H1 (cell line): ENCODE results near the gene SGMS2. TPM values are rescaled to one million over a fixed set of nuclear protein-coding genes. Genes with fewer than 3 reads are reported as not detected.

ENCODE experiments used
- CTCF ChIA-PET: fragments of 300-600 bp; sonication (Branson Sonifier 250); formaldehyde crosslinking; loops from one replicate; lab custom pipeline; 2021; ENCODE audit not compliant: partially characterized antibody; lab: Charles Lee
- POLR2A ChIA-PET: fragments of 300-600 bp; sonication (Branson Sonifier 250); formaldehyde crosslinking; loops from one replicate; lab custom pipeline; 2021; ENCODE audit warnings: inconsistent platforms; ENCODE audit not compliant: partially characterized antibody; lab: Charles Lee
- DNase-seq, 2 experiments: peaks; one replicate each; pipeline versions ENCODE4 v3.0.0 to v3.0.0-alpha.2; 2010 to 2022; ENCODE audit warnings: low spot score in 2 of 2, low read depth in 1 of 2, mixed read lengths in 1 of 2
- FAIRE-seq: peaks from 2 replicates; lab custom pipeline; 2011; peaks lifted over from hg19 to GRCh38; lab: Jason Lieb, UNC
- H2AFZ ChIP-seq: 2 replicates; pipeline ENCODE4 v1.8.1; 2012; ENCODE audit warnings: low read length, inconsistent platforms
- H2AK5ac ChIP-seq: 2 replicates; pipeline ENCODE4 v1.6.1; 2013; ENCODE audit warnings: low read depth, low read length
- H2BK120ac ChIP-seq: replicated peaks from 2 replicates; pipeline ENCODE3; 2013; ENCODE audit warnings: low read depth, low read length, inconsistent platforms
- H2BK12ac ChIP-seq: 2 replicates; pipeline ENCODE4 v1.6.1; 2013; ENCODE audit warnings: low read depth, low read length
- H2BK15ac ChIP-seq: 2 replicates; pipeline ENCODE4 v1.6.1; 2013; ENCODE audit warnings: low read length
- H2BK20ac ChIP-seq: 2 replicates; pipeline ENCODE4 v1.6.1; 2013; ENCODE audit warnings: low read length
- H2BK5ac ChIP-seq: 2 replicates; pipeline ENCODE4 v1.6.1; 2013; ENCODE audit warnings: low read depth, low read length
- H3K14ac ChIP-seq: 2 replicates; pipeline ENCODE4 v1.6.1; 2013; ENCODE audit warnings: inconsistent platforms; ENCODE audit not compliant: insufficient read length
- H3K18ac ChIP-seq: 2 replicates; pipeline ENCODE4 v1.6.1; 2013; ENCODE audit warnings: low read length; ENCODE audit errors: extremely low read depth
- H3K23ac ChIP-seq: 2 replicates; pipeline ENCODE4 v1.6.1; 2013; ENCODE audit warnings: inconsistent platforms; ENCODE audit not compliant: insufficient read length
- H3K23me2 ChIP-seq: 2 replicates; pipeline ENCODE4 v1.6.1; 2013; ENCODE audit warnings: low read depth, low read length
- H3K27ac ChIP-seq: 2 replicates; pipeline ENCODE4 v1.6.1; 2011; ENCODE audit warnings: low read depth, low read length, inconsistent platforms
- H3K27me3 ChIP-seq, 4 experiments: replicated peaks in 1 of 4; 1 replicate in 1 of 4; 2 replicates in 3 of 4; pipeline versions ENCODE4 v1.6.1 to v1.8.1; 2011 to 2013; ENCODE audit warnings: low read length in 3 of 4, mild to moderate bottlenecking in 3 of 4, inconsistent platforms in 2 of 4, mixed read lengths in 2 of 4, moderate library complexity in 1 of 4; ENCODE audit not compliant: control insufficient read depth in 3 of 4, insufficient read depth in 3 of 4; ENCODE audit errors: extremely low read depth in 1 of 4
- H3K36me3 ChIP-seq, 4 experiments: 2 replicates each; pipeline versions ENCODE4 v1.6.1 to v1.8.1; 2011 to 2013; ENCODE audit warnings: mild to moderate bottlenecking in 4 of 4, low read length in 3 of 4, moderate library complexity in 2 of 4, control low read depth in 1 of 4, inconsistent platforms in 1 of 4; ENCODE audit not compliant: insufficient read depth in 4 of 4, control insufficient read depth in 2 of 4
- H3K4ac ChIP-seq: replicated peaks from 2 replicates; pipeline ENCODE3; 2013; ENCODE audit warnings: low read length, low read depth, mixed read lengths, inconsistent platforms; ENCODE audit not compliant: insufficient read length
- H3K4me1 ChIP-seq, 4 experiments: replicated peaks in 1 of 4; 1 replicate in 1 of 4; 2 replicates in 3 of 4; pipeline versions ENCODE4 v1.6.1 to v1.8.1; 2011 to 2013; ENCODE audit warnings: low read length in 3 of 4, inconsistent platforms in 2 of 4, mixed read lengths in 1 of 4; ENCODE audit not compliant: insufficient read depth in 4 of 4, control insufficient read depth in 3 of 4
- H3K4me2 ChIP-seq, 2 experiments: 2 replicates each; pipeline versions ENCODE4 v1.6.1 to v1.8.1; 2011 to 2013; ENCODE audit warnings: low read depth in 2 of 2, low read length in 2 of 2, control low read depth in 1 of 2, inconsistent platforms in 1 of 2, mild to moderate bottlenecking in 1 of 2; ENCODE audit not compliant: insufficient read depth in 1 of 2
- H3K4me3 ChIP-seq, 4 experiments: fragments of 200-600, 300-600 bp in 1 of 4; sonication (generic), shearing (Covaris generic), sonication (Bioruptor Twin) in 1 of 4; 2 replicates each; pipeline versions ENCODE4 v1.5.1 to v1.8.1; 2011 to 2016; ENCODE audit warnings: low read length in 4 of 4, low read depth in 3 of 4, control low read depth in 2 of 4, inconsistent platforms in 2 of 4, mild to moderate bottlenecking in 2 of 4, mixed read lengths in 1 of 4, moderate library complexity in 1 of 4; ENCODE audit not compliant: insufficient read depth in 2 of 4; ENCODE audit errors: extremely low read depth in 1 of 4
- H3K56ac ChIP-seq: replicated peaks from 2 replicates; pipeline ENCODE3; 2013; ENCODE audit warnings: low read depth, mild to moderate bottlenecking, mixed read lengths, low read length, inconsistent platforms; ENCODE audit not compliant: insufficient read length
- H3K79me1 ChIP-seq: 2 replicates; pipeline ENCODE4 v1.6.1; 2013; ENCODE audit warnings: low read depth, low read length, control low read depth
- H3K79me2 ChIP-seq, 2 experiments: 2 replicates each; pipeline versions ENCODE4 v1.6.1 to v1.8.1; 2012 to 2013; ENCODE audit warnings: low read length in 2 of 2, mild to moderate bottlenecking in 2 of 2, inconsistent platforms in 1 of 2; ENCODE audit not compliant: insufficient read depth in 2 of 2, control insufficient read depth in 1 of 2
- H3K9ac ChIP-seq, 4 experiments: replicated peaks in 1 of 4; 1 replicate in 1 of 4; 2 replicates in 3 of 4; pipeline versions ENCODE4 v1.6.1 to v1.8.1; 2011 to 2013; ENCODE audit warnings: low read depth in 3 of 4, low read length in 3 of 4, control low read depth in 2 of 4, mild to moderate bottlenecking in 2 of 4, moderate library complexity in 2 of 4, inconsistent platforms in 1 of 4; ENCODE audit errors: extremely low read depth in 1 of 4
- H3K9me3 ChIP-seq, 2 experiments: 2 replicates each; pipeline versions ENCODE4 v1.6.1 to v1.8.1; 2012 to 2013; ENCODE audit warnings: mild to moderate bottlenecking in 2 of 2, moderate library complexity in 2 of 2, control low read depth in 1 of 2, inconsistent platforms in 1 of 2, low read depth in 1 of 2, low read length in 1 of 2, mixed read lengths in 1 of 2; ENCODE audit not compliant: insufficient read depth in 2 of 2
- H4K20me1 ChIP-seq, 2 experiments: replicated peaks in 1 of 2; 2 replicates each; pipeline versions ENCODE3 to v1.8.1; 2011 to 2013; ENCODE audit warnings: inconsistent platforms in 2 of 2, low read length in 2 of 2, mild to moderate bottlenecking in 1 of 2; ENCODE audit not compliant: insufficient read depth in 2 of 2, control insufficient read depth in 1 of 2
- H4K5ac ChIP-seq: 2 replicates; pipeline ENCODE4 v1.6.1; 2013; ENCODE audit warnings: low read length, low read depth, mixed read lengths, inconsistent platforms; ENCODE audit not compliant: insufficient read length
- H4K8ac ChIP-seq: 2 replicates; pipeline ENCODE4 v1.8.0; 2013; ENCODE audit warnings: mild to moderate bottlenecking, moderate library complexity, low read length, inconsistent platforms; ENCODE audit not compliant: insufficient read depth; ENCODE audit errors: extremely low read depth
- H4K91ac ChIP-seq: replicated peaks from 2 replicates; pipeline ENCODE3; 2013; ENCODE audit warnings: low read length, mixed read lengths, inconsistent platforms; ENCODE audit not compliant: insufficient read length
- ASH2L ChIP-seq: fragments of 200-600, 300-600 bp; sonication (generic); IDR thresholded peaks from one replicate; pipeline ENCODE4 v1.7.1; 2017; ENCODE audit warnings: low read length
- HDAC6 ChIP-seq: IDR thresholded peaks from one replicate; pipeline ENCODE4 v1.7.1; 2012; ENCODE audit warnings: low read depth, mild to moderate bottlenecking, inconsistent platforms, low read length, moderate library complexity
- POLR2AphosphoS5 ChIP-seq: IDR thresholded peaks from 2 replicates; pipeline ENCODE4 v1.6.1; 2011; ENCODE audit warnings: low read depth, low read length
- POU5F1 ChIP-seq: IDR thresholded peaks from 2 replicates; pipeline ENCODE4 v1.6.1; 2011; ENCODE audit warnings: low read depth, mild to moderate bottlenecking, low read length, moderate library complexity
- RAD21 ChIP-seq, 2 experiments: IDR thresholded peaks in 1 of 2; conservative IDR thresholded peaks in 1 of 2; 2 replicates each; pipeline ENCODE4 v1.6.1; 2011; ENCODE audit warnings: low read depth in 2 of 2, low read length in 2 of 2, improper control_type of control experiment in 1 of 2, inconsistent platforms in 1 of 2, mild to moderate bottlenecking in 1 of 2, moderate library complexity in 1 of 2
- SUZ12 ChIP-seq: fragments of 200-600 bp; sonication (generic); IDR thresholded peaks from 2 replicates; pipeline ENCODE4 v1.6.1; 2012; ENCODE audit warnings: mild to moderate bottlenecking, inconsistent platforms, low read length, moderate library complexity, mixed read lengths
- TAF1 ChIP-seq: IDR thresholded peaks from 2 replicates; pipeline ENCODE4 v1.6.1; 2011; ENCODE audit warnings: mild to moderate bottlenecking, low read depth, low read length
- WGBS, 2 experiments: shearing (Covaris generic) in 1 of 2; methylation state at CpG; one replicate each; pipeline versions ENCODE4 v1.1.6 to v1.1.7; 2013 to 2015; ENCODE audit warnings: low lambda C conversion rate in 2 of 2, mixed read lengths in 2 of 2, inconsistent platforms in 1 of 2, low coverage in 1 of 2, missing lambda C conversion rate in 1 of 2; ENCODE audit not compliant: insufficient replicate concordance in 2 of 2, insufficient coverage in 1 of 2, insufficient read length in 1 of 2; ENCODE audit errors: extremely low coverage in 1 of 2, missing lambda C conversion rate in 1 of 2; 5-methylcytosine and 5-hydroxymethylcytosine counted together
- polyA plus RNA-seq, 7 experiments: library from polyadenylated mRNA; depleted of rRNA in 3 of 7; stranded (reverse) in 5 of 7; unstranded in 2 of 7; fragments of >200 nt in 5 of 7; fragments of 200-250 nt in 2 of 7; gene quantifications; 1 replicate in 5 of 7; 2 replicates in 1 of 7; 4 replicates in 1 of 7; pipeline versions ENCODE4 v1.2.1 to v1.2.3, GENCODE V29; 2011 to 2013; ENCODE audit warnings: missing spikeins in 2 of 7, mixed read lengths in 2 of 7
- total RNA-seq: library from RNA; stranded (reverse); fragmentation: NEBNext Ultra II Directional; extraction: Animal tissue kit (Norgen Biotek cat#: 25700); gene quantifications from 2 replicates; pipeline ENCODE4 v1.2.1, GENCODE V29; 2021
- TF ChIP-seq, protein P1 (sequence below): IDR thresholded peaks from 2 replicates; pipeline ENCODE4 v1.6.1; 2011; ENCODE audit warnings: low read depth, mild to moderate bottlenecking, low read length; ENCODE audit not compliant: insufficient read depth

SGMS2 gene
- total and polyA plus RNA-seq, 2 of the 8 experiments (the other 6 are each of a cell fraction or from before 2014, with no cell fraction given), result 0.04 to 1.3 TPM

DNA sequence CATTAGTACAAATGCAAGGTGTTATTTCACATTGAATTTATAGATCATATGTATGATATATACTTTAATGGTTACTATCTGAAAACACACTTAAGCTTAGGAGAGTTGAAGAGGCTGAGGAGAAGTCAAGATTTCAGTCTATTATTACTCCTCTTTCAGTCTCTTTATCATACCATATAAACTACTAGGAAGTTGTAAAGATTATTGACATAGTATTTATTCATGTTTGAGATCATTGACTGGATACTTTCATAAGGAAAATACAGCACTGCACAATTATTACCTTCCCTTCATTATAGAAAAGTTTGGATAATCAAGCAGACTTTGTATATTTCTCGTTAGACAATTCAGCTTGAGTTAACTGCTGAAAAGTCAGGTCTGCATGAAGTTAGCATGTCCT is 10.0 kb upstream of the SGMS2 start:
- Histone ChIP-seq H3K4me3 (no peak overlapping the region), H3K9me3 (no peaks in the 10 kb centered on the region), H3K14ac (no peak overlapping the region), H3K9ac (no peak overlapping the region), H3K23ac (no peak overlapping the region), H2BK120ac (no peak overlapping the region), H2AK5ac (no peak overlapping the region), H3K18ac (no peak overlapping the region), H3K79me2 (no peaks in the 10 kb centered on the region), H3K23me2 (no peaks in the 10 kb centered on the region), H2BK15ac (no peak overlapping the region), H2BK12ac (no peak overlapping the region), H4K91ac (no peak overlapping the region), H4K20me1 (no peaks in the 10 kb centered on the region), H4K8ac (no peak overlapping the region), H2BK20ac (no peak overlapping the region), H3K79me1 (no peaks in the 10 kb centered on the region), H3K4me1 (no peaks in the 10 kb centered on the region), H2BK5ac (no peak overlapping the region), H3K36me3 (no peaks in the 10 kb centered on the region), H2AFZ (no peak overlapping the region), H4K5ac (no peak overlapping the region), H3K27ac (no peak overlapping the region), H3K27me3 (peaks cover 1 to 13% (median 8%) of the 10 kb centered on the region in 4 experiments; a peak in 6 of 7 replicates), H3K4me2 (no peak overlapping the region), H3K4ac (no peak overlapping the region), H3K56ac (no peak overlapping the region)
- 86% methylated on average over 1 of the region's 1 CpG; no CpG with 5 or more reads in 1 of the 2 experiments for WGBS, 2 experiments
- POLR2A ChIA-PET, result no interaction called here
- TF ChIP-seq SUZ12 (no peak), POU5F1 (no peak), POLR2AphosphoS5 (no peak), RAD21 (IDR thresholded peaks at IDR 0.05 in 1 of 2, conservative IDR thresholded peaks at IDR 0.05 in 1 of 2; ENCODE audit: low read depth in 2 of 2, low read length in 2 of 2) (no peak), ASH2L (no peak), HDAC6 (no peak), TAF1 (no peak)
- TF ChIP-seq, protein P1, sequence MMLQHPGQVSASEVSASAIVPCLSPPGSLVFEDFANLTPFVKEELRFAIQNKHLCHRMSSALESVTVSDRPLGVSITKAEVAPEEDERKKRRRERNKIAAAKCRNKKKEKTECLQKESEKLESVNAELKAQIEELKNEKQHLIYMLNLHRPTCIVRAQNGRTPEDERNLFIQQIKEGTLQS, result no peak
- FAIRE-seq (no peak), DNase-seq (no peak)
- CTCF ChIA-PET, result no interaction called here
